Superior temporal gyrus (tissue), 1 donor: ENCODE results near the gene ATP1A4.
"Not testable (repeated sequence)": the region's sequence is repeated elsewhere in the genome, so short reads cannot be mapped to it uniquely, and the experiment has no call there.

Source experiments
- DNase-seq: peaks from one replicate; pipeline ENCODE4 v3.0.0-alpha.2; 2016; ENCODE audit errors: extremely low spot score

Gene ATP1A4

DNA sequence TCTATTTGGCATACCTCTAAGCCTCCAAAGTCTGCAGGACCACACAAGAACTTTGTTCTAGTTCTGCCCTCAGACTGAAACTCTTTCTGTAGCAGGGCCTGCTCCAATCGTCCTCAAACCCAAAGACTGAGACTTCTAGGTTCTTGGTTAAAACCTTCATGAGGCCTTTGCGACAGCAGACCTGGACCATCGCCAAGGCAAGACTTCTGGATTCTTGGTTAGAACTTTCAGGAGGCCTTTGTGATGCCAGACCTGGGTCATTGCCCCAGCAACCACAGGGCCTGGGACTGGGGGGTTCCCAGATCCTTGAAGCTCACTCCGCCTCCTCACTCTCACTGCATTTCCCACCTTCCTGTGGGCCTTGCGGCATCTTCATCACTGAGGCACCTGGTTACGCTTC, at the start of gene ATP1A4:
Gene ATP1A4 (plus strand): TSS at position 301 of the 400 bp plus-strand sequence. CDS start 438 bp downstream, outside the sequence.
- no peak for DNase-seq

DNA sequence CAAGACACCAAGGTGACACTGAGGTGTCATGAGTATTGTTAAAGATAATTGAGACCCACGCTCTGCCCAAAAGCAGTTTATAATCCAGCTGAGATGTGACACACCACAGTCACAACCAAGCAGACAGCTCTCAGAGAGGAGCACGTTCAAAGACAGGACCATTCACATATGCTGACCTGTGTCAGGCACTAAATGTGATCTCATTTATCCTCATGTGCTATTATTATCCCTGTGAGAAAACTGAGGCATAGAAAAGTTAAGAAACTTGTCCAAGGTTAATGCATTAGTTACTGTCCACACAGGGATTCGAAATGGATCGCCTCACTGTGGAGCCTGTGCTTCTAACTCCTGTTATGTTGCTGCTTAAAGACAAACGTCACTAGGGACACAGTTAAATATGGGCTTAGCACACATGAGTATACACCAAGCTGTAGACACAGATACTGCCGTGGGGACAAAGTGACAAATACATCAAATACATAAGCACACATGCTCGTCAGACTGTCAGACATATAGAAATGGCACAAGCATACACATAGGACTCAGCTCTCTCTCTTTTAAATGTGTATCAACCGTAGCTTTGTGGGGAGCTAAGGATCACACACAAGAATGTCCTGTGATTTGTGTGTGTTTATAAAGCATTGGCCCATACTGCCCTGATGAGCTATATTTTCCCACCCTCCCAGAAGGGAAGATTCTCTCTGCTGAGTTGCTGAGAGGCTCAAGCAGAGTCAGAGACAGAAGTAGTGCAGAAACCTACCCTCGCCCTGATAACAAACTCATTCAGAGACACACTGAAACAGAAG, 49.5 kb upstream of the ATP1A4 start:
- DNase-seq: peak; percentile 85

DNA sequence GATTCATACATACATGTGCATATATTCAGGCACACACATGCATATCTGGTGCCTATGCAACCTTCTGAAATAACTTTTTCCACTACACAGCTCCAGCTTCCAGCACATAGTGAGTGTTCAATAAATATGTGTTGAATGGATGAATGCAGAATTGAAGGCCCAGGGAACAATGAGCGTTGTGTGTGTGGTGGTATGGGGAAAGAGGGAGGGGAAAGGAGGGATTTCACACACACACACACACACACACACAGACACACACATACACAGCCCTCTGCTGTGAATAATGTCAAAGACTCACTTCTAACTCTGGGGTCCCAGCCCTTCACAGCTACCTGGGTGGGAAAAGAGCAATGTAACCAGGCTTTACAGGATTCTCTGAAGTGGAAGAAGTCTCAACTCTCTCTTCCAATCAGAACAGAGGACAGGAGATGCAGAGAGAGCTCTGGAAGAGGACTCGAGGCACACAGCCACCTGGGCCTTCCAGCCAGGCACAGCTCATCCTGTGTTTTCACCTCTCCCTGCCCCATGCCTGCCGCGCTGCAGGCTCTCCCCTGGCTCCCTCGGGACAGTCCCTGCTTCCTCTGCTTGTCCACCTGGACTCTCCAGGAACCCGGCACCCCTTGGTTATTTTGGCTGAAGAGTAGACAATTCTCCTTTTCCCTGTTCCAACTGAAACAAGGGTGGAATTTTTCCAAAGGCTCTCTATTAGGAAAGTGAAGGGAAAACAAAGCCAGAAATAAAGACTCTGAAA, 47.6 kb upstream of the ATP1A4 start:
- peak; percentile 81 for DNase-seq

GRCh38 chr1:160104486-160104885, 46.9 kb upstream of the ATP1A4 start:
- peak; percentile 56 for DNase-seq

- no peak for DNase-seq
These were observed 46.2 kb upstream of the ATP1A4 start for GRCh38 chr1:160105155-160105554.

GRCh38 chr1:160107512-160107911, 43.9 kb upstream of the ATP1A4 start:
- DNase-seq: no peak

- DNase-seq: peak; percentile 69
These were observed 42.3 kb upstream of the ATP1A4 start for GRCh38 chr1:160108888-160109662.

DNA sequence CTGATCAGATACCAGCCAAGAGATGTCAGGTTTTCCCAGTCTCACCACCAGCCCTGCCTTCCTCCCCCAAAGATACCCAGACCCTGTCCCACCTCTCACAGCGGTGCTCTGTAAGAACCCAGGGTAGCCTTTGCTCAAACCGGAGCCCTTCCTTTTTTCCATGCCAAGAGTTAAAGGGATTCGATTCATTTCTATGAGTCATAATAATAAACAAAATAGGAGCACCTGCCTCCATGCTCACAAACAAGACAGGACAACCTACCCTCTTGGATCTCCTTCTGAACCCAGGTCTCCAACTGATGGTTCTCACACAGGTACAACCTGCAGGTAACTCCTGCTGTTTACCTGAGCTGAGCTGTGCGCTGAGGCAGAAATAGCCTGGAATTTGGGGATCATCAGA, 41.7 kb upstream of the ATP1A4 start:
- no peak for DNase-seq

DNA sequence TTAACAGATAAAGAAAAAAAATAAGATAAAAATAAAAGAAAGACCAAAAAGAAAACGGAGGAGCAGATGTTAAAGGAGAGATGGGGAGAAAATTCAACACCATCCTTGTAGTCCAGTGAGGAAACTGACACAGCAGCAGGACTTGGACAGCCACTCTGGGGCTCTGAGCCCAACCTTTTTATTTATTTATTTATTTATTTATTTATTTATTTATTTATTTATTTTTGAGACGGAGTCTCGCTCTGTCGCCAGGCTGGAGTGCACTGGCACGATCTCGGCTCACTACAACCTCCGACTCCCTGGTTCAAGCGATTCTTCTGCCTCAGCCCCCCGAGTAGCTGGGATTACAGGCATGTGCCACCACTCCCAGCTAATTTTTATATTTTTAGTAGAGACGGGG, 39.9 kb upstream of the ATP1A4 start:
- DNase-seq: not testable (repeated sequence)

- DNase-seq: no peak
These were observed 39.0 kb upstream of the ATP1A4 start for GRCh38 chr1:160112357-160112756.

GRCh38 chr1:160113407-160113806, 38.0 kb upstream of the ATP1A4 start:
- DNase-seq: no peak

DNA sequence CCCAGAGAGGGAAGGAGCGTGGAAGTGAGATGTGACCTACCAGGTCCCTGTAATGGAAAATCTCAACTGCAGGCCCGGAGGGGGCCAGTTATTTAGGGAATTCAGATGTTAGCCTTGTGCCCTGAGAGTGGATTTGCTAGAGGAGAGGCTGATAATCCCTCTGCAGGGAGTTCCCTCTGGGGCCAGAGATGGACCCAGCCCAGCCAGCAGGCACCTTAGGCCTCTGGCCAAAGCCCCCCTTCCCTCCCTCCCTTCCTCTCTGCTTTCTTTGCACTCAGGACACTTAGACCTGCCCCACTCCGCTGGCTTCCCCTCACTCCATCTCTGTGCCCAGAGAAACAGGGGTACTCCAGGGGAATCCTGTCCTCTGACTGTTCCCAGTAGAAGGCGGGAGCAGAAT, 37.3 kb upstream of the ATP1A4 start:
- no peak for DNase-seq

- no peak for DNase-seq
These were observed 35.7 kb upstream of the ATP1A4 start, which contains the start of gene ATP1A2 for GRCh38 chr1:160115545-160116282. ATP1A2 (plus strand) TSS chr1:160115759; CDS start chr1:160115862, 103 bp downstream.

DNA sequence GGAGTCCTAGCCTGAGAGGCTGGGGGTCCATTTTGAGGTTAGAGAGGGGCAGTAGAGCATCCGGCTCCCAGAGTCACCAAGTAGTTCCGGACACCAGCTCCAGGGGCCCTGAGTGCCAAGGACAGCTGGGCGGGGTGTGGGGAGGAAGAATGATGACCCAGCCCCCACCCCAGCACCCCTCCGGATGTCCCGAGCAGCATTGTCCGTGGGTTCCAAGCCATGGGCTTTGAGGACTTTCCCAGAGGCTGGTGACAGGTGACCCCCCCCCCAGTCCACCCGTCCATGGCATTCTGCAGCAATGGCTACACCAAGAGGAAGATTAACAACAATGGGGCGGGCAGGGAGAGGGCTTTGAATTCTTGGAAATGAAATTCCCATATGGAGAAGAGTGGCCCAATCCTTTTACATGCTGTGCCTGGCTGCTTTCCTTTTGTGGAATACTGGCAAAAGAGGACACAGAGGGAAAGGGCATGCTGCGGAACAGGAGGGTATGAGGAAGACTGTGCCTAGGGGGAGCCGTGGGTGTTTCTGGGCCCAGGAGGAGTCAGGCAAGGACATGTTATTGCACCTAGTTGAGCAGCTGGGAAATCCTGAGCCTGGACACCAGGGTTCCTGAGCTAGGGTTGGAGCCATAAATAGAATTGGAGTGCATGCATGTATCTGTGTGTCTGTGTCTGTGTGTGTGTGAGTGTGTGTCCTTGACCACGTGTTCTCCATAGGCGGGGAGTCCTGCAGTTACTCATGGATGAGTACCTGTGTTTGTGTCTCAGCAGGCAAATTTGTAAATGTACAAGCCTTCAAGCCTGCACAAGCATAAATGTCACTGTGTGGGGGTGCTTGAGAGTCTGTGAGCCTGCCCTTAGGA, 34.9 kb upstream of the ATP1A4 start:
- DNase-seq: peak; percentile 41

GRCh38 chr1:160117300-160117699, 34.1 kb upstream of the ATP1A4 start:
- no peak for DNase-seq

GRCh38 chr1:160117709-160118183, 33.7 kb upstream of the ATP1A4 start:
- DNase-seq: peak; percentile 72

- peak; percentile 28 for DNase-seq
These were observed 32.5 kb upstream of the ATP1A4 start for GRCh38 chr1:160118928-160119327.

DNA sequence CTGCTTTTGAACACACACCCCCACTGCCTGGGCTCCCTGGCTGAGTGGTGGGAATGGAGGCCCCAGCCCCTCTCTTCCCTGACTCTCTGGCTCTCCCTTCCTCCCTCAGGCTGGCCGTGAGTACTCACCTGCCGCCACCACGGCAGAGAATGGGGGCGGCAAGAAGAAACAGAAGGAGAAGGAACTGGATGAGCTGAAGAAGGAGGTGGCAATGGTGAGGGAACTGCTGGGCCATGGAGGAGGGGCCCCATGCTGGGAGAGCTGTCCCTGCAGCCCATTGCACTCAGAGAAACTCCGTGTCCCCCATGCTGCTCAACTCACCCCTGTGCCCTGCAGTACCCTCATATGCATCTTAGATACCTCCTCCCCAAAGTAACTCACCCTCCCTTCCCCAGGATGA, 30.6 kb upstream of the ATP1A4 start:
- DNase-seq: no peak

DNA sequence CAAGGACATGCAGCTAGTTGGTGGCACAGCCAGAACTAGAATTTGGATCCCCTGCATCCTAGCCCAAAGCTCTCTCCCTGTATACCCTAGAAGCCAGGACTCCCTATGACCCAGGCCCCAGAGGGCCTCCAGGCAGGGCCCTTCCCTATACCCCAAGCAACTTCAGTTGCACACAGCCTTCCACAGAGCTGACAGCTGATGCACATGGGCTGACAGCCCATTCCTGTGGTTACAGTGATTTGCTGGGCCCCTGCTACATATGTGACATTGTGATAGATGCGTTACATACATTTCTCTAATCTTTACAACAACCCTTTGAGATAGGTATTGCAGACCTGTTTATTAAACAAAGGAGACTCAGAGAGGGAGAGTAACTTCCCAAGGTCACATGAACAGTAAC, 30.0 kb upstream of the ATP1A4 start:
- no peak for DNase-seq

- no peak for DNase-seq
These were observed 28.4 kb upstream of the ATP1A4 start for GRCh38 chr1:160122978-160123495.
